Measurements from ENCODE around the gene UQCC2. TPM values are rescaled to one million over a fixed set of nuclear protein-coding genes. Genes with fewer than 3 reads are reported as not detected.

Gene UQCC2
- total RNA-seq, 1 donor from 2014 or later = 137 TPM

GRCh38 chr6:33683051-33683571 lies 28.4 kb downstream of the UQCC2 start:
- DNase-seq = peak; percentile 74
- H3K27me3 Mint-ChIP-seq = no peaks in the 10 kb centered on the region
- peak overlapping the region; percentile 75 for H3K27ac Mint-ChIP-seq
- H3K4me1 Mint-ChIP-seq = peaks cover 12% of the 10 kb centered on the region
- intact Hi-C loops (cut with micrococcal nuclease) = no loop called here
- H3K36me3 Mint-ChIP-seq (ENCODE audit: low read depth) = peaks cover 68% of the 10 kb centered on the region
- no peaks in the 10 kb centered on the region for H3K9me3 Mint-ChIP-seq
- H3K4me3 Mint-ChIP-seq = no peak overlapping the region

- intact Hi-C loops (cut with micrococcal nuclease) = no loop called here
- no peak for DNase-seq
- H3K4me3 Mint-ChIP-seq = no peak overlapping the region
- peaks cover 12% of the 10 kb centered on the region for H3K4me1 Mint-ChIP-seq
- peaks cover 74% of the 10 kb centered on the region for H3K36me3 Mint-ChIP-seq (ENCODE audit: low read depth)
- no peaks in the 10 kb centered on the region for H3K9me3 Mint-ChIP-seq
- no peaks in the 10 kb centered on the region for H3K27me3 Mint-ChIP-seq
- H3K27ac Mint-ChIP-seq = no peak overlapping the region
Measured at GRCh38 chr6:33682341-33682740, 29.2 kb downstream of the UQCC2 start.

GRCh38 chr6:33679761-33680160 lies 31.7 kb downstream of the UQCC2 start:
- H3K4me3 Mint-ChIP-seq = no peak overlapping the region
- no peaks in the 10 kb centered on the region for H3K9me3 Mint-ChIP-seq
- peaks cover 58% of the 10 kb centered on the region for H3K36me3 Mint-ChIP-seq (ENCODE audit: low read depth)
- DNase-seq = no peak
- peaks cover 12% of the 10 kb centered on the region for H3K4me1 Mint-ChIP-seq
- H3K27me3 Mint-ChIP-seq = no peaks in the 10 kb centered on the region
- intact Hi-C loops (cut with micrococcal nuclease) = no loop called here
- H3K27ac Mint-ChIP-seq = peak overlapping the region; percentile 70

GRCh38 chr6:33678932-33679490 lies 32.5 kb downstream of the UQCC2 start:
- Mint-ChIP-seq H3K4me1 (peaks cover 12% of the 10 kb centered on the region), H3K36me3 (ENCODE audit: low read depth) (peaks cover 59% of the 10 kb centered on the region), H3K4me3 (no peak overlapping the region), H3K27ac (no peak overlapping the region), H3K27me3 (no peaks in the 10 kb centered on the region), H3K9me3 (no peaks in the 10 kb centered on the region)
- no peak for DNase-seq
- intact Hi-C loops (cut with micrococcal nuclease) = no loop called here

GRCh38 chr6:33678233-33678931 lies 33.1 kb downstream of the UQCC2 start:
- no peaks in the 10 kb centered on the region for H3K9me3 Mint-ChIP-seq
- H3K36me3 Mint-ChIP-seq (ENCODE audit: low read depth) = peaks cover 53% of the 10 kb centered on the region
- H3K27ac Mint-ChIP-seq = no peak overlapping the region
- H3K4me3 Mint-ChIP-seq = no peak overlapping the region
- H3K27me3 Mint-ChIP-seq = no peaks in the 10 kb centered on the region
- no peak for DNase-seq
- peaks cover 6% of the 10 kb centered on the region for H3K4me1 Mint-ChIP-seq
- intact Hi-C loops (cut with micrococcal nuclease) = no loop called here

- intact Hi-C loops (cut with micrococcal nuclease) = no loop called here
- DNase-seq = no peak
- H3K27me3 Mint-ChIP-seq = no peaks in the 10 kb centered on the region
- H3K27ac Mint-ChIP-seq = no peak overlapping the region
- H3K4me3 Mint-ChIP-seq = no peak overlapping the region
- no peaks in the 10 kb centered on the region for H3K9me3 Mint-ChIP-seq
- peaks cover 2% of the 10 kb centered on the region for H3K4me1 Mint-ChIP-seq
- H3K36me3 Mint-ChIP-seq (ENCODE audit: low read depth) = peaks cover 50% of the 10 kb centered on the region
Measured at GRCh38 chr6:33677689-33678088, 33.8 kb downstream of the UQCC2 start.

- intact Hi-C loops (cut with micrococcal nuclease) = no loop called here
- no peaks in the 10 kb centered on the region for H3K27me3 Mint-ChIP-seq
- no peak overlapping the region for H3K27ac Mint-ChIP-seq
Measured at GRCh38 chr6:33677143-33677660, 34.3 kb downstream of the UQCC2 start.

GRCh38 chr6:33676416-33677142 lies 34.9 kb downstream of the UQCC2 start:
- H3K27ac Mint-ChIP-seq = no peak overlapping the region

More at GRCh38 chr6:33677143-33677660, 34.3 kb downstream of the UQCC2 start:
- DNase-seq = no peak
- Mint-ChIP-seq H3K4me1 (no peaks in the 10 kb centered on the region), H3K9me3 (no peaks in the 10 kb centered on the region), H3K36me3 (ENCODE audit: low read depth) (peaks cover 45% of the 10 kb centered on the region), H3K4me3 (no peak overlapping the region)

GRCh38 chr6:33675968-33676367 lies 35.5 kb downstream of the UQCC2 start:
- no peak for DNase-seq
- Mint-ChIP-seq H3K36me3 (ENCODE audit: low read depth) (peaks cover 44% of the 10 kb centered on the region), H3K27me3 (no peaks in the 10 kb centered on the region), H3K27ac (no peak overlapping the region), H3K4me1 (no peaks in the 10 kb centered on the region), H3K4me3 (no peak overlapping the region), H3K9me3 (no peaks in the 10 kb centered on the region)
- intact Hi-C loops (cut with micrococcal nuclease) = no loop called here

More at GRCh38 chr6:33676416-33677142, 34.9 kb downstream of the UQCC2 start:
- Mint-ChIP-seq H3K4me3 (no peak overlapping the region), H3K27me3 (no peaks in the 10 kb centered on the region), H3K4me1 (no peaks in the 10 kb centered on the region), H3K36me3 (ENCODE audit: low read depth) (peaks cover 47% of the 10 kb centered on the region), H3K9me3 (no peaks in the 10 kb centered on the region)
- intact Hi-C loops (cut with micrococcal nuclease) = no loop called here
- no peak for DNase-seq

GRCh38 chr6:33673851-33674250 lies 37.6 kb downstream of the UQCC2 start:
- Mint-ChIP-seq H3K9me3 (no peaks in the 10 kb centered on the region), H3K36me3 (ENCODE audit: low read depth) (peaks cover 41% of the 10 kb centered on the region), H3K4me1 (peaks cover 5% of the 10 kb centered on the region), H3K27ac (no peak overlapping the region), H3K4me3 (no peak overlapping the region), H3K27me3 (no peaks in the 10 kb centered on the region)
- DNase-seq = no peak
- intact Hi-C loops (cut with micrococcal nuclease) = no loop called here

- no peaks in the 10 kb centered on the region for H3K27me3 Mint-ChIP-seq
- peaks cover 39% of the 10 kb centered on the region for H3K36me3 Mint-ChIP-seq (ENCODE audit: low read depth)
- no peak overlapping the region for H3K4me3 Mint-ChIP-seq
- intact Hi-C loops (cut with micrococcal nuclease) = no loop called here
- H3K9me3 Mint-ChIP-seq = no peaks in the 10 kb centered on the region
- DNase-seq = no peak
- no peak overlapping the region for H3K27ac Mint-ChIP-seq
- H3K4me1 Mint-ChIP-seq = peaks cover 13% of the 10 kb centered on the region
Measured at GRCh38 chr6:33672808-33673207, 38.7 kb downstream of the UQCC2 start.

- H3K27me3 Mint-ChIP-seq = no peaks in the 10 kb centered on the region
- H3K27ac Mint-ChIP-seq = no peak overlapping the region
- no peak for DNase-seq
- no peaks in the 10 kb centered on the region for H3K9me3 Mint-ChIP-seq
- H3K4me3 Mint-ChIP-seq = no peak overlapping the region
- peaks cover 13% of the 10 kb centered on the region for H3K4me1 Mint-ChIP-seq
- intact Hi-C loops (cut with micrococcal nuclease) = no loop called here
- H3K36me3 Mint-ChIP-seq (ENCODE audit: low read depth) = peaks cover 36% of the 10 kb centered on the region
Measured at GRCh38 chr6:33671744-33672072, 39.8 kb downstream of the UQCC2 start.

- no peaks in the 10 kb centered on the region for H3K9me3 Mint-ChIP-seq
- peaks cover 13% of the 10 kb centered on the region for H3K4me1 Mint-ChIP-seq
- DNase-seq = no peak
- peaks cover 33% of the 10 kb centered on the region for H3K36me3 Mint-ChIP-seq (ENCODE audit: low read depth)
- intact Hi-C loops (cut with micrococcal nuclease) = no loop called here
- H3K27ac Mint-ChIP-seq = no peak overlapping the region
- no peak overlapping the region for H3K4me3 Mint-ChIP-seq
- H3K27me3 Mint-ChIP-seq = no peaks in the 10 kb centered on the region
Measured at GRCh38 chr6:33670971-33671743, 40.3 kb downstream of the UQCC2 start.
